B cell (primary cell): Measurements from ENCODE around the gene CTSD.

ENCODE experiments used
- EZH2 ChIP-seq: IDR thresholded peaks from 2 replicates; pipeline ENCODE4 v1.6.1; 2012; ENCODE audit warnings: borderline replicate concordance, low read depth, mild to moderate bottlenecking, moderate library complexity, low read length; ENCODE audit not compliant: insufficient read depth, poor library complexity, severe bottlenecking
- TF ChIP-seq, protein P1 (sequence below): fragments of 200-600 bp; IDR thresholded peaks from one replicate; pipeline ENCODE4 v1.8.0; 2022; ENCODE audit warnings: antibody characterized with exemption, mild to moderate bottlenecking

DNA sequence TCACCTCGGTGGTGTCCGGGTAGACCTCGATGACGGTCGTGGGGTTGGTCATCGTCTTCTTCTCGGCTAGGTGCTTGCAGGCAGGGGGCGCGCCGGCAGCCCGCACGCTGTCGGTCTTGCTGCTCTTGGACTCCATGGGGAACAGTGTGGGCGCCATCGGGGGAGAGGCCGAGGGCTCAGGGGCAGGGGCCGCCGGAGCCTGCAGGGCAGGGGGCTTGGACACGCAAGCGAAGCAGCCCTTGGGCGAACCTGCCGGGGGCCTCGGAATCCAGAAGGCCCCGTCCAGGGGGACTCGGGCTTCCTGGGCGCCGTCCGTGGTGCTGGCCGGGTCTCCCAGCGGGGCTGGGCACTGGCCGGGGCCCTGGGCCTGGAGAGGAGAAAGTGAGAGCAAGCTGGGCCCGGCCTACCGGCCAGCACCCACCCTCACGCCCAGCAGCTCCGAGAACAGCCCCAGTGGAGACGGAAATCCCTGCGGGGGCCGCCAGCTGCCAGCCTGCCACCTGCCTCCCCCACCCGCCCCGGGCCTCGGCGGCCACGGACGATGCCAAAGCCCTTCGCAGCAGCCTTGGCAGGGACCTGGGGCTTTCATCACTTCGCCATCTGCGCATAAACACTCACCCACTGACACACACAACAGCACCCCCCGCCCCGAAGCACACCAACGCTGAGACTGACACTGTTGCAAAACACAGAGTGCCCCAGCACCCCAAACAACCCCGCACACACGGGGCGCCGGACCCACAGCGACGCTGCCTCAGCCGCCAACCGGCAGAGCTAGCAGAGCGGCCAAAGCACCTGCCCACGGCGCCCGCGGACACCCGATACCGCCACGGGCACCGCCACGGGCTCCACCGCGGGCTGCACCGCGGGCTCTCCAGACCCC is 15.7 kb downstream of the CTSD start:
- TF ChIP-seq, protein P1, sequence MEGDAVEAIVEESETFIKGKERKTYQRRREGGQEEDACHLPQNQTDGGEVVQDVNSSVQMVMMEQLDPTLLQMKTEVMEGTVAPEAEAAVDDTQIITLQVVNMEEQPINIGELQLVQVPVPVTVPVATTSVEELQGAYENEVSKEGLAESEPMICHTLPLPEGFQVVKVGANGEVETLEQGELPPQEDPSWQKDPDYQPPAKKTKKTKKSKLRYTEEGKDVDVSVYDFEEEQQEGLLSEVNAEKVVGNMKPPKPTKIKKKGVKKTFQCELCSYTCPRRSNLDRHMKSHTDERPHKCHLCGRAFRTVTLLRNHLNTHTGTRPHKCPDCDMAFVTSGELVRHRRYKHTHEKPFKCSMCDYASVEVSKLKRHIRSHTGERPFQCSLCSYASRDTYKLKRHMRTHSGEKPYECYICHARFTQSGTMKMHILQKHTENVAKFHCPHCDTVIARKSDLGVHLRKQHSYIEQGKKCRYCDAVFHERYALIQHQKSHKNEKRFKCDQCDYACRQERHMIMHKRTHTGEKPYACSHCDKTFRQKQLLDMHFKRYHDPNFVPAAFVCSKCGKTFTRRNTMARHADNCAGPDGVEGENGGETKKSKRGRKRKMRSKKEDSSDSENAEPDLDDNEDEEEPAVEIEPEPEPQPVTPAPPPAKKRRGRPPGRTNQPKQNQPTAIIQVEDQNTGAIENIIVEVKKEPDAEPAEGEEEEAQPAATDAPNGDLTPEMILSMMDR = no peak
- TF ChIP-seq EZH2 = no peak
